Measurements from ENCODE around the gene MS4A12.

The MS4A12 gene

GRCh38 chr11:60477035-60477445, 15.5 kb upstream of the MS4A12 start:
- no peaks in the 10 kb centered on the region for H3K27me3 ChIP-seq (ENCODE audit: insufficient read depth, low read length, poor library complexity, severe bottlenecking)
- H3F3A ChIP-seq (ENCODE audit: low read depth) = no peaks in the 10 kb centered on the region
- H3K9me2 ChIP-seq (replicated peaks; ENCODE audit: low read depth, low read length) = no peaks in the 10 kb centered on the region
- no peaks in the 10 kb centered on the region for H3K36me3 ChIP-seq (ENCODE audit: insufficient read depth, low read length)
- no peak overlapping the region for H2AFZ ChIP-seq (ENCODE audit: low read length)
- H3K9ac ChIP-seq (ENCODE audit: low read depth, low read length, poor library complexity, severe bottlenecking) = no peak overlapping the region
- no peak overlapping the region for H3K4me2 ChIP-seq (ENCODE audit: low read depth, low read length, poor library complexity, severe bottlenecking)
- no peak overlapping the region for H3K4me3 ChIP-seq (ENCODE audit: low read length, poor library complexity, severe bottlenecking)
- H3K4me1 ChIP-seq (ENCODE audit: insufficient read depth, low read length, poor library complexity, severe bottlenecking) = no peaks in the 10 kb centered on the region
- TF ChIP-seq EZH2phosphoT487 (IDR thresholded peaks at IDR 0.05; ENCODE audit: borderline replicate concordance) (no peak), CTCF (conservative IDR thresholded peaks at IDR 0.05; ENCODE audit: low read length) (no peak)
- H3K9me3 ChIP-seq (ENCODE audit: insufficient read depth, low read depth, low read length) = no peaks in the 10 kb centered on the region
- H3K79me2 ChIP-seq (ENCODE audit: insufficient read depth, low read length) = no peaks in the 10 kb centered on the region
- H4K20me1 ChIP-seq (ENCODE audit: insufficient read depth, low read length, poor library complexity, severe bottlenecking) = no peaks in the 10 kb centered on the region

DNA sequence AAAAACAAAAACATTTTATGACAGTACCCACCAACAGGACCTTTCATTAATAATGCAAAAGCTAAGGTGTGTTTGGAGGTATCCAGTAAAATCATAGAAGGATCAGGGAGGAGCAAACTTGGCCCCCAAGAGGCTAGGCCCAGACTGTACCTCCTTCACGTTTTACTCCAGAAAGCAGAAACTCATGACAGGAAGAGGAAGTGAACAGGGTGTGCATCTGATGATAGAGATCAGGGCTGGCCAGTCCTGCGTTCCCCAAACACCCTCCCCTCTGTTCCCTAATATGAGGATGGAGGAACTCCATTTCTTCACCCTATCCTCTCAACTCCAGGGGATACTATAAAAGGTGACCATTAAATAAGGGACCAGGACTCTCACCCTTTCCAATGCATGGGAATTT, 10.2 kb upstream of the MS4A12 start:
- H4K20me1 ChIP-seq (ENCODE audit: insufficient read depth, low read length, poor library complexity, severe bottlenecking) = no peaks in the 10 kb centered on the region
- no peak overlapping the region for H3K9ac ChIP-seq (ENCODE audit: low read depth, low read length, poor library complexity, severe bottlenecking)
- no peak overlapping the region for H3K4me3 ChIP-seq (ENCODE audit: low read length, poor library complexity, severe bottlenecking)
- H3K9me2 ChIP-seq (replicated peaks; ENCODE audit: low read depth, low read length) = no peaks in the 10 kb centered on the region
- peak overlapping the region; percentile 79 for H2AFZ ChIP-seq (ENCODE audit: low read length)
- no peak overlapping the region for H3K4me2 ChIP-seq (ENCODE audit: low read depth, low read length, poor library complexity, severe bottlenecking)
- peaks cover 10% of the 10 kb centered on the region for H3K4me1 ChIP-seq (ENCODE audit: insufficient read depth, low read length, poor library complexity, severe bottlenecking)
- no peaks in the 10 kb centered on the region for H3K27me3 ChIP-seq (ENCODE audit: insufficient read depth, low read length, poor library complexity, severe bottlenecking)
- TF ChIP-seq EZH2phosphoT487 (IDR thresholded peaks at IDR 0.05; ENCODE audit: borderline replicate concordance) (no peak), CTCF (conservative IDR thresholded peaks at IDR 0.05; ENCODE audit: low read length) (no peak)
- H3K36me3 ChIP-seq (ENCODE audit: insufficient read depth, low read length) = no peaks in the 10 kb centered on the region
- no peaks in the 10 kb centered on the region for H3K9me3 ChIP-seq (ENCODE audit: insufficient read depth, low read depth, low read length)
- no peaks in the 10 kb centered on the region for H3F3A ChIP-seq (ENCODE audit: low read depth)
- H3K79me2 ChIP-seq (ENCODE audit: insufficient read depth, low read length) = no peaks in the 10 kb centered on the region

GRCh38 chr11:60485987-60486386, 6.6 kb upstream of the MS4A12 start:
- Histone ChIP-seq H3K9me3 (ENCODE audit: insufficient read depth, low read depth, low read length) (no peaks in the 10 kb centered on the region), H3K36me3 (ENCODE audit: insufficient read depth, low read length) (no peaks in the 10 kb centered on the region), H4K20me1 (ENCODE audit: insufficient read depth, low read length, poor library complexity, severe bottlenecking) (no peaks in the 10 kb centered on the region), H3K4me2 (ENCODE audit: low read depth, low read length, poor library complexity, severe bottlenecking) (no peak overlapping the region), H2AFZ (ENCODE audit: low read length) (peak overlapping the region; percentile 47; the same call in 1 of the 2 replicates), H3F3A (ENCODE audit: low read depth) (no peaks in the 10 kb centered on the region), H3K4me1 (ENCODE audit: insufficient read depth, low read length, poor library complexity, severe bottlenecking) (peaks cover 10% of the 10 kb centered on the region), H3K27me3 (ENCODE audit: insufficient read depth, low read length, poor library complexity, severe bottlenecking) (no peaks in the 10 kb centered on the region), H3K9ac (ENCODE audit: low read depth, low read length, poor library complexity, severe bottlenecking) (no peak overlapping the region), H3K9me2 (replicated peaks; ENCODE audit: low read depth, low read length) (no peaks in the 10 kb centered on the region), H3K79me2 (ENCODE audit: insufficient read depth, low read length) (no peaks in the 10 kb centered on the region), H3K4me3 (ENCODE audit: low read length, poor library complexity, severe bottlenecking) (no peak overlapping the region)
- TF ChIP-seq CTCF (conservative IDR thresholded peaks at IDR 0.05; ENCODE audit: low read length) = peak; percentile 98
- no peak for TF ChIP-seq EZH2phosphoT487 (IDR thresholded peaks at IDR 0.05; ENCODE audit: borderline replicate concordance)
